ENCODE data around the gene FHIT.

Gene FHIT

DNA sequence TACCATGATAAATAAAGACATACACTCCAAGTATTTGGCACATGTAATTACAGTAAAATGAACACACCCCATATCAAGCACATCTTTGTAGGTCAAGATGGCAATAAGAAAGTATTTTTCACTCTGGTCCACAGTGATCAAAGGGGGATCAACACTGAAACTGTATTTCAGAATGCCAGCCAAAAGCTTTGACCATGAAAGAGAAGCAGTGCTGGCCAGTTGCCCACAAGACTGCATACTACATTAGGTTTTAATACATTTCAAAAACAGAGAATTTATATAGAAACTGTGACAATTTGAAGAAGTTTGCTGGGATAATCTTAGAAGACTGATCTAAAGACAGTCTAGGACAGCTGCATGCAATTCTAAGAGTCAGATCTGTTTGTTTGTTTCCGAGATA is 1035.3 kb downstream of the FHIT start:
- no peak for DNase-seq (ENCODE audit: low read depth)

GRCh38 chr3:60207905-60208304 is 1043.3 kb downstream of the FHIT start:
- DNase-seq (ENCODE audit: low read depth), result no peak

- DNase-seq (ENCODE audit: low read depth), result no peak
Observed at GRCh38 chr3:60206206-60206605, 1045.0 kb downstream of the FHIT start.

DNA sequence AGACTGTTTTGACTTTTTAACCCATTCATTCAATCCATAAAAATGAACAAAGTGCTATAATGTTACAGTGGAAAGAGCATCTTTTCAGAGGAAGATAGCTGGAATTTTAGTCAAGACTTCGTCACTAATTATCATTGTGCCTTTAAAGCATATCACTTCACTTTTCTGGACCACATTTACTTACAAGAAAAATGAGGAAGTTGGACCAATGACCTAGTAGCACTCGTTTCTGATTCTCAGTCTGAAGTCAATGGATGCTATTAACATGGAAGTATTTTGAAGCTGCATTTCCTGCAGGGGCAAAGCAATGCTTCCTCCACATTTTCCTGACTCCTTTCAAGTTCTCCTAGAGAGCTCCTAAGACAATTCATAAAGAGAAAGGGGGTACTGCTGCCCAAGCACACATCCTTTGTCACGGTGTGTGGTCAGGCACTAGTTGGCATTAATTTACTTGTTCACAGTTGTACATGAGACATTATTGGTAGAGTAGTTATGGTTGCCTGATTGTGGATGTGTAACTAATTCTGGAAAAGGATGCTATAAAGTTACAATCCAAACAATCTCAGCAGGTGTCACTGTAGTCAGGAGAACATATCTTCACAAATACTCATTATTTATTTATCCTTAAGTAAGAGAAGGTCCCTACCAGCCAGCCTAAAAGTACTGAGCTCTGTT is 1049.1 kb downstream of the FHIT start:
- DNase-seq (ENCODE audit: low read depth), result no peak

GRCh38 chr3:60199306-60199705 is 1051.9 kb downstream of the FHIT start:
- DNase-seq (ENCODE audit: low read depth), result no peak

- no peak for DNase-seq (ENCODE audit: low read depth)
Observed at GRCh38 chr3:60198179-60198720, 1053.0 kb downstream of the FHIT start.

DNA sequence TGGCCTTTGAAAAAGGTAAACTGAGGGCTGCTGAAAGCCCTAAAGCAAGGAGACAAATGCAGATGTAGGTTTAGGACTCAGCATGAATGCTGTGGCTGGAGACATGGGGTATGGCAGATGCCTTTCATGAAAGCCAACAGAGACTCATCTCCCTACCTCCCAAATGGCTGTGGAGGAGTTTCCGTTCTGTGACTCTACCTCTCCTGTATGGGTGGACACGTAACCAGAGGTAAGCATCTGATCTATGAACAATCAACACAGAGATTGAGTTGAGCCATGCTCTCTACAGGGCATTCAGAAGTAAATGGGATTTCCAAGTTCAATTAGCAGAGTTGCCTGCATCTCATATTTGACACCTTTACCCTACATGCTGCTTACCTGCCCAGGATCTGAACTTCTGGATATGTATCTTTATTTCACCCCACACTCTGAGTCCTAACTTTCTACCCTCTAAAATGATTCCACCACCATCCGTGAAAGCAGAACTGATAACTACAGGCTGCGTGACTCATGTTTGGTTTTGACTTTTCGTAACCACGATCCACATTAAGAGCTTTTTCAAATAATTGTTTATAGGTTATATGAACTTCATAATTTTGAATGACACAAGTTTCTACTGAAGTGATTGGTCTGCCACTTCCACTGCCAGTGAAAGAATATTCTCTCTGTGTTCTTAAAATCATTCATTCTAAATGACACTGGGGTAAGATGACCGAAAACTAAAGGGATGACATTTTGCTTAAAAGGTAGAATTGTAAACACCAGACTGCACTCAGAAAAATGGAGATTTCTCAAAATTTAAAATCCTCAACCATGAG is 1058.7 kb downstream of the FHIT start:
- no peak for DNase-seq (ENCODE audit: low read depth)

DNA sequence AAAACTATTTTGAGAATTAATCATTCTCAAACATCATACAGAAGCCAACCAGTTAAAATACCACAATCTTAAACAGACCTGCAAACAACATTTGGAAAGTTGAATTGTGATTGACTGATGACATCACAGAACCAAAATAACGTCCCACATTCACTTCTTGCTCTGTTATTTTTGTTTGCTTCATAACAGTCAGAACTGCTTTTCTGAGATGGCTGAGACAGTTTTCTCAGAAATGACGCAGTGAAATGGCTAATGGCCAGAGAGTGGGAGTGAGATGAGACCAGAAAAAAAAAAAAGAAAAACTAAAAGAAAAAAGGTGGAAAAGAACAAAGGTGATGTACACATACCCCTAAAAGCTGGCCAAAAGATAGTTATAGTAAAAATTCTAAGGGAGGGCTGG is 1061.2 kb downstream of the FHIT start:
- DNase-seq (ENCODE audit: low read depth), result no peak

DNA sequence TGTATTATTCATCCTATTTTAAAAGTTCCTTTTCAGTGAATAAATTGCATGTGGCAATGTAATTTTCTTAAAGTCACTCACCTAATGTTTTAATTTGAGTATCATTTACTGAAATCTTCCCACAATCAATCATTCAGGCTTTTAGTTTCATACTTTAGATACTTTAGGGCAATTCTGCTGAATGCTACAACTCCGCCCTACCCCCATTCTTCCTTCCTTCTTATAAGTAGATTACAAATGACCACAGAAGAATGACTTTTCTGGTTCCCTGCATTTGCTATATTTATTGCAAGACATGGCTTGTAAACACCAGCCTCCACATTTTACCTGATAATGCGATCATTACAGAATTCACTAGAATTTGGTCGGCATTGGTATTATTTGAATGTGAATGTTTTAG is 1061.9 kb downstream of the FHIT start:
- no peak for DNase-seq (ENCODE audit: low read depth)

DNA sequence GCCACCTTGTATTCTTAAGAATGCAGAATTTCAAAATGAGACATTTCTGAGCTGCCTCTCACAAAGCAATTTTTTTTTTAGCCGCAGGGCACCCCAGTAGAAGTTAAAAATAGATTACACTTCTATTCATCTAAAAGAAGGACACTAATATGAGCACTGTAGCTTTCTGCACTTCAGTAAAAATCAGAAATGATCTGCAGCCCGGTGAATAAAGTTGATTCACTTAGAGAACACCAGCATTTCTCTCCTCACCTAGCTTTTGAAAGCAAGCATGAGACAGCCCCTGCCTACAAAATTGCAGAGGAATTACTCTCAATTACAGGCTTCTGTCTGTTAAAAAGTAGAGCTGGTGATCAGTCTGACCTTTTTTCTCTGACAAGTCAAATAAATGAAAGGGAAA is 1062.4 kb downstream of the FHIT start:
- no peak for DNase-seq (ENCODE audit: low read depth)

GRCh38 chr3:60187343-60187742 is 1063.9 kb downstream of the FHIT start:
- no peak for DNase-seq (ENCODE audit: low read depth)

DNA sequence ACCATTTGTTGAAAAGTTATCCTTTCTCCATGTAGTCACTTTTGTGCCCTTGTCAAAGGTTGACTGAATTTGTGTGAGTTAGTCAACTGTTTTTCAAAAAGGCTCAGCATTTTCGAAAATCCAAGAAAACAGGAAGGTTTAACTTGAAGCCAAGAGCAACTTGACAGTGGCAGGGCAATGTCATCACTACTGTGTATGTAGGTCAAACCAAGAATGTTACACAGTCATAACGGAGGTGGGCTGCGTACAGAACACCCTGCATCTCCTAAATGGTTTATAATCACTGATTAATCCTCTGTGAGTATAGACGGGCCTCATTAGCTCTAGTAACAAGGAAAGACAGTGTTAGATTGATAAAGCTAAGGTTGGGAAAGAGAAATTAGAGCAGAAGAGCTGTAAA is 1064.9 kb downstream of the FHIT start:
- DNase-seq (ENCODE audit: low read depth), result no peak

- DNase-seq (ENCODE audit: low read depth), result no peak
Observed at GRCh38 chr3:60185161-60185560, 1066.1 kb downstream of the FHIT start.

DNA sequence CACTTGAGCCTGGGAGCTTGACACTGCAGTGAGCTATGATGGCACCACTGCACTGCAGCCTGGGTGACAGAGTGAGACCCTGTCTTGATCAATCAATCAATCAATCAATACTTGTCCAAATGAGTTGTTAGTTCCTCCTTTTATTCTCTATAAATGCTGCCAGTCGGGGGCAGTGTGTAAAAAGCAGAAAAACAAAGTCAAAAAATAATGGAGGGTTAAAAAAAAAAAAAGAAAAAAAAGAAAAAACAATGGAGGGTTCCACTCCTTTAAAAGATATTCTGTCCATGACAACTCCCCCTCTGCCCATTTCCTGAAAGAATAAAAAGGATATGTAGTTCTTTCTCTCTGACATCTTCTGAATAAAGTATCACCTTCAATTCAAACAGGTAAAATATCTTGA is 1068.6 kb downstream of the FHIT start:
- DNase-seq (ENCODE audit: low read depth), result no peak

GRCh38 chr3:60178931-60179653 is 1072.2 kb downstream of the FHIT start:
- no peak for DNase-seq (ENCODE audit: low read depth)

DNA sequence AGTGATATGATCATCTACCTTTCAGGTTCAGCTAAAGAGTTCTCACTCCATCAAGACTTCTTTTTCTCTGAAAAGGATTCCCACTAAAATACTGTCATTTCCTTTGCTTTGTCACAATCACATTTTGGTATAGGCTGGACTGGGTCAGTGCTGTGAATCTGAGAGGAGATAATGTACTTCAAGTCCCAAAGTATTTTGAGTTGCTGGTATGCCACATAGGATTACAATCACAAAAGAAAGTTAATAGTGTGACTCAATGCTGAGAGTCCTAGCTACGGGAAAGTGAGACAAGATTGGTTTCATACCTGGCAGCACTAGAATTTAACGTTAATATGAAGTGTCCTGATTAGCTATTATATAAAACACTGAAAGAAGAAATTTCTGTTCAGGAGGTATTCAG is 1073.5 kb downstream of the FHIT start:
- no peak for DNase-seq (ENCODE audit: low read depth)

GRCh38 chr3:60176614-60177013 is 1074.6 kb downstream of the FHIT start:
- no peak for DNase-seq (ENCODE audit: low read depth)

- no peak for DNase-seq (ENCODE audit: low read depth)
Observed at GRCh38 chr3:60175680-60176079, 1075.6 kb downstream of the FHIT start.

- DNase-seq (ENCODE audit: low read depth), result no peak
Observed at GRCh38 chr3:60169755-60170154, 1081.5 kb downstream of the FHIT start.

GRCh38 chr3:60167186-60167585 is 1084.1 kb downstream of the FHIT start:
- DNase-seq (ENCODE audit: low read depth), result no peak

- no peak for DNase-seq (ENCODE audit: low read depth)
Observed at GRCh38 chr3:60160822-60161748, 1090.2 kb downstream of the FHIT start.

All from activated T-helper 9 cell treated with anti-CD3 and anti-CD28 coated beads, Interleukin-2, amount 50 U/mL, for 16 hours (primary cell).